HepG2 (cell line): ENCODE measurements around the gene SRSF1. TPM values are rescaled to one million over a fixed set of nuclear protein-coding genes. Genes with fewer than 3 reads are reported as not detected.

ENCODE experiments used
- ADNP ChIP-seq: sonication (generic); formaldehyde crosslinking; IDR thresholded peaks from 2 replicates; pipeline ENCODE4 v1.4.0; 2020; ENCODE audit warnings: missing genetic modification reagents
- GATAD1 ChIP-seq: IDR thresholded peaks from 2 replicates; pipeline ENCODE4 v1.6.1; 2016; ENCODE audit warnings: missing genetic modification reagents, missing compliant biosample characterization
- KDM4B ChIP-seq: sonication (generic); formaldehyde crosslinking; IDR thresholded peaks from 2 replicates; pipeline ENCODE4 v1.4.0; 2020; ENCODE audit warnings: missing genetic modification reagents
- KDM5A ChIP-seq: fragments of 200-600 bp; sonication (generic); IDR thresholded peaks from 2 replicates; pipeline ENCODE4 v1.7.0; 2018; ENCODE audit warnings: antibody characterized with exemption, mild to moderate bottlenecking, low read length, borderline replicate concordance
- MED13 ChIP-seq: sonication (generic); formaldehyde crosslinking; IDR thresholded peaks from 2 replicates; pipeline ENCODE4 v1.5.0; 2020; ENCODE audit warnings: missing genetic modification reagents
- NKX3-1 ChIP-seq: sonication (generic); formaldehyde crosslinking; IDR thresholded peaks from 2 replicates; pipeline ENCODE4 v1.5.0; 2020; ENCODE audit warnings: missing genetic modification reagents
- NRL ChIP-seq: sonication (generic); formaldehyde crosslinking; IDR thresholded peaks from 2 replicates; pipeline ENCODE4 v1.5.0; 2020; ENCODE audit warnings: missing genetic modification reagents, mild to moderate bottlenecking, moderate library complexity, borderline replicate concordance
- PHF5A ChIP-seq: IDR thresholded peaks from one replicate; pipeline ENCODE4 v1.6.1; 2018; ENCODE audit warnings: low read depth, missing genetic modification reagents; ENCODE audit not compliant: unreplicated experiment
- TEAD2 ChIP-seq: sonication (generic); formaldehyde crosslinking; IDR thresholded peaks from 2 replicates; pipeline ENCODE4 v1.9.0; 2021; ENCODE audit warnings: missing genetic modification reagents
- ZNF160 ChIP-seq: sonication (generic); formaldehyde crosslinking; IDR thresholded peaks from 2 replicates; pipeline ENCODE4 v1.8.0; 2022; ENCODE audit warnings: mild to moderate bottlenecking, inconsistent platforms, missing genetic modification reagents
- ZNF33B ChIP-seq: sonication (generic); formaldehyde crosslinking; IDR thresholded peaks from 2 replicates; pipeline ENCODE4 v1.5.1; 2020; ENCODE audit warnings: mild to moderate bottlenecking, missing genetic modification reagents
- ZNF34 ChIP-seq: sonication (generic); formaldehyde crosslinking; IDR thresholded peaks from 2 replicates; pipeline ENCODE4 v1.4.0; 2020; ENCODE audit warnings: mild to moderate bottlenecking, missing genetic modification reagents, borderline replicate concordance
- ZNF451 ChIP-seq: sonication (generic); formaldehyde crosslinking; IDR thresholded peaks from 2 replicates; pipeline ENCODE4 v1.5.0; 2020; ENCODE audit warnings: mild to moderate bottlenecking, missing genetic modification reagents
- ZNF556 ChIP-seq: sonication (generic); formaldehyde crosslinking; IDR thresholded peaks from 2 replicates; pipeline ENCODE4 v1.4.0; 2020; ENCODE audit warnings: mild to moderate bottlenecking, missing genetic modification reagents, borderline replicate concordance
- polyA plus RNA-seq, 8 experiments: library from polyadenylated mRNA; depleted of rRNA in 3 of 8; stranded (reverse) in 7 of 8; unstranded in 1 of 8; fragments of >200 nt; fragmentation: Illumina TruSeq in 4 of 8; extraction: Trizol in 4 of 8; gene quantifications; 2 replicates each; pipeline versions ENCODE4 v1.2.1 to v1.2.3, GENCODE V29; 2011 to 2016; ENCODE audit warnings: low read depth in 4 of 8, missing spikeins in 1 of 8, mixed read lengths in 1 of 8; ENCODE audit not compliant: insufficient read depth in 1 of 8
- total RNA-seq, 5 experiments: library from RNA; depleted of rRNA; stranded (reverse); fragments of >200 nt; fragmentation: Illumina TruSeq; extraction: Trizol; gene quantifications; 2 replicates each; pipeline ENCODE4 v1.2.3, GENCODE V29; 2016; ENCODE audit warnings: low read depth in 1 of 5
- TF ChIP-seq, protein P1 (sequence below): sonication (generic); formaldehyde crosslinking; IDR thresholded peaks from 2 replicates; pipeline ENCODE4 v1.4.0; 2020; ENCODE audit warnings: missing genetic modification reagents, borderline replicate concordance
- TF ChIP-seq, protein P2 (sequence below): sonication (generic); formaldehyde crosslinking; IDR thresholded peaks from 2 replicates; pipeline ENCODE4 v1.4.0; 2020; ENCODE audit warnings: low read depth, missing genetic modification reagents
- TF ChIP-seq, protein P3 (sequence below): sonication (generic); formaldehyde crosslinking; IDR thresholded peaks from 2 replicates; pipeline ENCODE4 v1.5.0; 2020; ENCODE audit warnings: mild to moderate bottlenecking, missing genetic modification reagents, borderline replicate concordance

The SRSF1 gene
- total and polyA plus RNA-seq, 2 of the 13 experiments (the other 11 are each of a cell fraction or from before 2014, with no cell fraction given): 142 to 445 TPM

DNA sequence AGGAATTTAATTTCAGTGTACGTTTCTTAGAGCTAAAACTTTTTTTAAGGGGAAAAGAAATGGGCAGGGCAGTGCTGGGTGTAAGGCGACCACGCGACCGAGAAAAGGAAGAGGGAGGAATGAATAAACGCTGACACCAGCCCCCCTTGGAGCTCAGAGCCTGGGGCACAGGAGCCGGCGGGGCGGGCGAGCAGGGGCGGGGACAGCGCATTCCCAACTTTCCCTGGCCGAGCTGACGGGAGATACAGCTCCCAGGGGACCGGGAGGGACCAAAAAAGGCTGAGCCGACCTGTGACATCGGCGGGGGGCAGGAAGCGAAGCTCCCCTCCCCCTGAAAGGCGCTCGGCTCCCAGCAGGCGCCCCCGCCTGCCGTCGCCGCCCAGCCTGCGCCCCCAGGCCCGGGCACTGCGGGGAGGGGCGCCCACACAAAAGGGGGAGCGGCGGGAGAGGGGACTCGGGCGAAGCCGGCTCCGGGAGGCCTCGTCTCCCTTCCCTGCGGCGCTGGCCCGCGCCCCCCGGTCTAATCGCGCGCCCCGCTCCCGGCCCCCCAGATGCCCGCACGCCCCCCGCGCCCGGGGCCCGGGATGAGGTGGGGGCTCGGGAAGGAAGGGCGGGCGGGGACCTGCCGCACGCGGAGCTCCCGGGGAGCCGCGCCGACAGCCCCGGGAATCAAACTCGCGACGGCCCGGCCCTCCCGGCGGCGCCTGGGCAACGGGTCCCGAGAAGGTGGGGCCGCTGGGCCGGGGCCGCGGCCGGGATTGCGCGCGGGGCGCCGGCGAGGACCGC is 52.5 kb downstream of the SRSF1 start (continued):
- TF ChIP-seq, protein P1, sequence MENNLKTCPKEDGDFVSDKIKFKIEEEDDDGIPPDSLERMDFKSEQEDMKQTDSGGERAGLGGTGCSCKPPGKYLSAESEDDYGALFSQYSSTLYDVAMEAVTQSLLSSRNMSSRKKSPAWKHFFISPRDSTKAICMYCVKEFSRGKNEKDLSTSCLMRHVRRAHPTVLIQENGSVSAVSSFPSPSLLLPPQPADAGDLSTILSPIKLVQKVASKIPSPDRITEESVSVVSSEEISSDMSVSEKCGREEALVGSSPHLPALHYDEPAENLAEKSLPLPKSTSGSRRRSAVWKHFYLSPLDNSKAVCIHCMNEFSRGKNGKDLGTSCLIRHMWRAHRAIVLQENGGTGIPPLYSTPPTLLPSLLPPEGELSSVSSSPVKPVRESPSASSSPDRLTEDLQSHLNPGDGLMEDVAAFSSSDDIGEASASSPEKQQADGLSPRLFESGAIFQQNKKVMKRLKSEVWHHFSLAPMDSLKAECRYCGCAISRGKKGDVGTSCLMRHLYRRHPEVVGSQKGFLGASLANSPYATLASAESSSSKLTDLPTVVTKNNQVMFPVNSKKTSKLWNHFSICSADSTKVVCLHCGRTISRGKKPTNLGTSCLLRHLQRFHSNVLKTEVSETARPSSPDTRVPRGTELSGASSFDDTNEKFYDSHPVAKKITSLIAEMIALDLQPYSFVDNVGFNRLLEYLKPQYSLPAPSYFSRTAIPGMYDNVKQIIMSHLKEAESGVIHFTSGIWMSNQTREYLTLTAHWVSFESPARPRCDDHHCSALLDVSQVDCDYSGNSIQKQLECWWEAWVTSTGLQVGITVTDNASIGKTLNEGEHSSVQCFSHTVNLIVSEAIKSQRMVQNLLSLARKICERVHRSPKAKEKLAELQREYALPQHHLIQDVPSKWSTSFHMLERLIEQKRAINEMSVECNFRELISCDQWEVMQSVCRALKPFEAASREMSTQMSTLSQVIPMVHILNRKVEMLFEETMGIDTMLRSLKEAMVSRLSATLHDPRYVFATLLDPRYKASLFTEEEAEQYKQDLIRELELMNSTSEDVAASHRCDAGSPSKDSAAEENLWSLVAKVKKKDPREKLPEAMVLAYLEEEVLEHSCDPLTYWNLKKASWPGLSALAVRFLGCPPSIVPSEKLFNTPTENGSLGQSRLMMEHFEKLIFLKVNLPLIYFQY: no peak
- TF ChIP-seq, protein P2, sequence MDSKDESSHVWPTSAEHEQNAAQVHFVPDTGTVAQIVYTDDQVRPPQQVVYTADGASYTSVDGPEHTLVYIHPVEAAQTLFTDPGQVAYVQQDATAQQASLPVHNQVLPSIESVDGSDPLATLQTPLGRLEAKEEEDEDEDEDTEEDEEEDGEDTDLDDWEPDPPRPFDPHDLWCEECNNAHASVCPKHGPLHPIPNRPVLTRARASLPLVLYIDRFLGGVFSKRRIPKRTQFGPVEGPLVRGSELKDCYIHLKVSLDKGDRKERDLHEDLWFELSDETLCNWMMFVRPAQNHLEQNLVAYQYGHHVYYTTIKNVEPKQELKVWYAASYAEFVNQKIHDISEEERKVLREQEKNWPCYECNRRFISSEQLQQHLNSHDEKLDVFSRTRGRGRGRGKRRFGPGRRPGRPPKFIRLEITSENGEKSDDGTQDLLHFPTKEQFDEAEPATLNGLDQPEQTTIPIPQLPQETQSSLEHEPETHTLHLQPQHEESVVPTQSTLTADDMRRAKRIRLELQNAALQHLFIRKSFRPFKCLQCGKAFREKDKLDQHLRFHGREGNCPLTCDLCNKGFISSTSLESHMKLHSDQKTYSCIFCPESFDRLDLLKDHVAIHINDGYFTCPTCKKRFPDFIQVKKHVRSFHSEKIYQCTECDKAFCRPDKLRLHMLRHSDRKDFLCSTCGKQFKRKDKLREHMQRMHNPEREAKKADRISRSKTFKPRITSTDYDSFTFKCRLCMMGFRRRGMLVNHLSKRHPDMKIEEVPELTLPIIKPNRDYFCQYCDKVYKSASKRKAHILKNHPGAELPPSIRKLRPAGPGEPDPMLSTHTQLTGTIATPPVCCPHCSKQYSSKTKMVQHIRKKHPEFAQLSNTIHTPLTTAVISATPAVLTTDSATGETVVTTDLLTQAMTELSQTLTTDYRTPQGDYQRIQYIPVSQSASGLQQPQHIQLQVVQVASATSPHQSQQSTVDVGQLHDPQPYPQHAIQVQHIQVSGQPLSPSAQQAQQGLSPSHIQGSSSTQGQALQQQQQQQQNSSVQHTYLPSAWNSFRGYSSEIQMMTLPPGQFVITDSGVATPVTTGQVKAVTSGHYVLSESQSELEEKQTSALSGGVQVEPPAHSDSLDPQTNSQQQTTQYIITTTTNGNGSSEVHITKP (CRISPR knock-in tag): 0 out of 2 replicates have a peak, but pooled peaks have one; percentile 37
- TF ChIP-seq ADNP (CRISPR knock-in tag): no peak
- no peak for TF ChIP-seq ZNF556 (CRISPR knock-in tag)
- TF ChIP-seq, protein P3, sequence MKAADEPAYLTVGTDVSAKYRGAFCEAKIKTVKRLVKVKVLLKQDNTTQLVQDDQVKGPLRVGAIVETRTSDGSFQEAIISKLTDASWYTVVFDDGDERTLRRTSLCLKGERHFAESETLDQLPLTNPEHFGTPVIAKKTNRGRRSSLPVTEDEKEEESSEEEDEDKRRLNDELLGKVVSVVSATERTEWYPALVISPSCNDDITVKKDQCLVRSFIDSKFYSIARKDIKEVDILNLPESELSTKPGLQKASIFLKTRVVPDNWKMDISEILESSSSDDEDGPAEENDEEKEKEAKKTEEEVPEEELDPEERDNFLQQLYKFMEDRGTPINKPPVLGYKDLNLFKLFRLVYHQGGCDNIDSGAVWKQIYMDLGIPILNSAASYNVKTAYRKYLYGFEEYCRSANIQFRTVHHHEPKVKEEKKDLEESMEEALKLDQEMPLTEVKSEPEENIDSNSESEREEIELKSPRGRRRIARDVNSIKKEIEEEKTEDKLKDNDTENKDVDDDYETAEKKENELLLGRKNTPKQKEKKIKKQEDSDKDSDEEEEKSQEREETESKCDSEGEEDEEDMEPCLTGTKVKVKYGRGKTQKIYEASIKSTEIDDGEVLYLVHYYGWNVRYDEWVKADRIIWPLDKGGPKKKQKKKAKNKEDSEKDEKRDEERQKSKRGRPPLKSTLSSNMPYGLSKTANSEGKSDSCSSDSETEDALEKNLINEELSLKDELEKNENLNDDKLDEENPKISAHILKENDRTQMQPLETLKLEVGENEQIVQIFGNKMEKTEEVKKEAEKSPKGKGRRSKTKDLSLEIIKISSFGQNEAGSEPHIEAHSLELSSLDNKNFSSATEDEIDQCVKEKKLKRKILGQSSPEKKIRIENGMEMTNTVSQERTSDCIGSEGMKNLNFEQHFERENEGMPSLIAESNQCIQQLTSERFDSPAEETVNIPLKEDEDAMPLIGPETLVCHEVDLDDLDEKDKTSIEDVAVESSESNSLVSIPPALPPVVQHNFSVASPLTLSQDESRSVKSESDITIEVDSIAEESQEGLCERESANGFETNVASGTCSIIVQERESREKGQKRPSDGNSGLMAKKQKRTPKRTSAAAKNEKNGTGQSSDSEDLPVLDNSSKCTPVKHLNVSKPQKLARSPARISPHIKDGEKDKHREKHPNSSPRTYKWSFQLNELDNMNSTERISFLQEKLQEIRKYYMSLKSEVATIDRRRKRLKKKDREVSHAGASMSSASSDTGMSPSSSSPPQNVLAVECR (CRISPR knock-in tag): peak; percentile 18; the same call in 1 of the 2 replicates
- TF ChIP-seq GATAD1: no peak
- no peak for TF ChIP-seq TEAD2
- no peak for TF ChIP-seq PHF5A (CRISPR knock-in tag)
- TF ChIP-seq NKX3-1 (CRISPR knock-in tag): no peak
- no peak for TF ChIP-seq ZNF160 (CRISPR knock-in tag)
- no peak for TF ChIP-seq ZNF33B (CRISPR knock-in tag)
- no peak for TF ChIP-seq MED13 (CRISPR knock-in tag)
- no peak for TF ChIP-seq ZNF451 (CRISPR knock-in tag)
- TF ChIP-seq KDM5A: no peak
- TF ChIP-seq ZNF34 (CRISPR knock-in tag): no peak
- TF ChIP-seq NRL: peak; percentile 62
- TF ChIP-seq KDM4B (CRISPR knock-in tag): no peak
